ENCODE measurements around the gene TOMM20.

Gene TOMM20

GRCh38 chr1:235160957-235161684, 32.5 kb upstream of the TOMM20 start, which contains the start of gene RBM34 (continued):
- TF ChIP-seq, protein P1, sequence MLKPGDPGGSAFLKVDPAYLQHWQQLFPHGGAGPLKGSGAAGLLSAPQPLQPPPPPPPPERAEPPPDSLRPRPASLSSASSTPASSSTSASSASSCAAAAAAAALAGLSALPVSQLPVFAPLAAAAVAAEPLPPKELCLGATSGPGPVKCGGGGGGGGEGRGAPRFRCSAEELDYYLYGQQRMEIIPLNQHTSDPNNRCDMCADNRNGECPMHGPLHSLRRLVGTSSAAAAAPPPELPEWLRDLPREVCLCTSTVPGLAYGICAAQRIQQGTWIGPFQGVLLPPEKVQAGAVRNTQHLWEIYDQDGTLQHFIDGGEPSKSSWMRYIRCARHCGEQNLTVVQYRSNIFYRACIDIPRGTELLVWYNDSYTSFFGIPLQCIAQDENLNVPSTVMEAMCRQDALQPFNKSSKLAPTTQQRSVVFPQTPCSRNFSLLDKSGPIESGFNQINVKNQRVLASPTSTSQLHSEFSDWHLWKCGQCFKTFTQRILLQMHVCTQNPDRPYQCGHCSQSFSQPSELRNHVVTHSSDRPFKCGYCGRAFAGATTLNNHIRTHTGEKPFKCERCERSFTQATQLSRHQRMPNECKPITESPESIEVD (tag by site-specific recombination; IDR thresholded peaks at IDR 0.05), result no peak
- TF ChIP-seq, protein P2, sequence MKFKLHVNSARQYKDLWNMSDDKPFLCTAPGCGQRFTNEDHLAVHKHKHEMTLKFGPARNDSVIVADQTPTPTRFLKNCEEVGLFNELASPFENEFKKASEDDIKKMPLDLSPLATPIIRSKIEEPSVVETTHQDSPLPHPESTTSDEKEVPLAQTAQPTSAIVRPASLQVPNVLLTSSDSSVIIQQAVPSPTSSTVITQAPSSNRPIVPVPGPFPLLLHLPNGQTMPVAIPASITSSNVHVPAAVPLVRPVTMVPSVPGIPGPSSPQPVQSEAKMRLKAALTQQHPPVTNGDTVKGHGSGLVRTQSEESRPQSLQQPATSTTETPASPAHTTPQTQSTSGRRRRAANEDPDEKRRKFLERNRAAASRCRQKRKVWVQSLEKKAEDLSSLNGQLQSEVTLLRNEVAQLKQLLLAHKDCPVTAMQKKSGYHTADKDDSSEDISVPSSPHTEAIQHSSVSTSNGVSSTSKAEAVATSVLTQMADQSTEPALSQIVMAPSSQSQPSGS (tag by site-specific recombination; IDR thresholded peaks at IDR 0.05; ENCODE audit: low read depth), result 0 out of 2 replicates have a peak, but pooled peaks have one; percentile 8
- TF ChIP-seq ZNF239 (tag by site-specific recombination; IDR thresholded peaks at IDR 0.05), result 0 out of 2 replicates have a peak, but pooled peaks have one; percentile 10
- TF ChIP-seq ZNF639 (tag by site-specific recombination; IDR thresholded peaks at IDR 0.05), result peak; percentile 57
- no peak for TF ChIP-seq GFI1B (tag by site-specific recombination; IDR thresholded peaks at IDR 0.05)
- no peak for TF ChIP-seq ZNF155 (tag by site-specific recombination; IDR thresholded peaks at IDR 0.05)
- no peak for TF ChIP-seq ZNF830 (tag by site-specific recombination; IDR thresholded peaks at IDR 0.05; ENCODE audit: low read depth)
- TF ChIP-seq ZNF132 (tag by site-specific recombination; IDR thresholded peaks at IDR 0.05; ENCODE audit: borderline replicate concordance), result no peak
- TF ChIP-seq, protein P3, sequence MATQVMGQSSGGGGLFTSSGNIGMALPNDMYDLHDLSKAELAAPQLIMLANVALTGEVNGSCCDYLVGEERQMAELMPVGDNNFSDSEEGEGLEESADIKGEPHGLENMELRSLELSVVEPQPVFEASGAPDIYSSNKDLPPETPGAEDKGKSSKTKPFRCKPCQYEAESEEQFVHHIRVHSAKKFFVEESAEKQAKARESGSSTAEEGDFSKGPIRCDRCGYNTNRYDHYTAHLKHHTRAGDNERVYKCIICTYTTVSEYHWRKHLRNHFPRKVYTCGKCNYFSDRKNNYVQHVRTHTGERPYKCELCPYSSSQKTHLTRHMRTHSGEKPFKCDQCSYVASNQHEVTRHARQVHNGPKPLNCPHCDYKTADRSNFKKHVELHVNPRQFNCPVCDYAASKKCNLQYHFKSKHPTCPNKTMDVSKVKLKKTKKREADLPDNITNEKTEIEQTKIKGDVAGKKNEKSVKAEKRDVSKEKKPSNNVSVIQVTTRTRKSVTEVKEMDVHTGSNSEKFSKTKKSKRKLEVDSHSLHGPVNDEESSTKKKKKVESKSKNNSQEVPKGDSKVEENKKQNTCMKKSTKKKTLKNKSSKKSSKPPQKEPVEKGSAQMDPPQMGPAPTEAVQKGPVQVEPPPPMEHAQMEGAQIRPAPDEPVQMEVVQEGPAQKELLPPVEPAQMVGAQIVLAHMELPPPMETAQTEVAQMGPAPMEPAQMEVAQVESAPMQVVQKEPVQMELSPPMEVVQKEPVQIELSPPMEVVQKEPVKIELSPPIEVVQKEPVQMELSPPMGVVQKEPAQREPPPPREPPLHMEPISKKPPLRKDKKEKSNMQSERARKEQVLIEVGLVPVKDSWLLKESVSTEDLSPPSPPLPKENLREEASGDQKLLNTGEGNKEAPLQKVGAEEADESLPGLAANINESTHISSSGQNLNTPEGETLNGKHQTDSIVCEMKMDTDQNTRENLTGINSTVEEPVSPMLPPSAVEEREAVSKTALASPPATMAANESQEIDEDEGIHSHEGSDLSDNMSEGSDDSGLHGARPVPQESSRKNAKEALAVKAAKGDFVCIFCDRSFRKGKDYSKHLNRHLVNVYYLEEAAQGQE (tag by site-specific recombination; IDR thresholded peaks at IDR 0.05), result peak; percentile 51; the same call in 1 of the 2 replicates
- peak; percentile 95 for TF ChIP-seq KLF9 (tag by site-specific recombination; IDR thresholded peaks at IDR 0.05; ENCODE audit: low read depth)
- no peak for TF ChIP-seq ZNF585B (tag by site-specific recombination; IDR thresholded peaks at IDR 0.05)
- TF ChIP-seq ZBTB48 (tag by site-specific recombination; IDR thresholded peaks at IDR 0.05), result peak; percentile 92
- TF ChIP-seq ZNF18 (tag by site-specific recombination; IDR thresholded peaks at IDR 0.05), result peak; percentile 3; the same call in 1 of the 2 replicates
- peak; percentile 54; the same call in 1 of the 2 replicates for TF ChIP-seq ZBTB8A (tag by site-specific recombination; IDR thresholded peaks at IDR 0.05)
- TF ChIP-seq ZNF623 (tag by site-specific recombination; IDR thresholded peaks at IDR 0.05), result peak; percentile 6
- TF ChIP-seq, protein P4, sequence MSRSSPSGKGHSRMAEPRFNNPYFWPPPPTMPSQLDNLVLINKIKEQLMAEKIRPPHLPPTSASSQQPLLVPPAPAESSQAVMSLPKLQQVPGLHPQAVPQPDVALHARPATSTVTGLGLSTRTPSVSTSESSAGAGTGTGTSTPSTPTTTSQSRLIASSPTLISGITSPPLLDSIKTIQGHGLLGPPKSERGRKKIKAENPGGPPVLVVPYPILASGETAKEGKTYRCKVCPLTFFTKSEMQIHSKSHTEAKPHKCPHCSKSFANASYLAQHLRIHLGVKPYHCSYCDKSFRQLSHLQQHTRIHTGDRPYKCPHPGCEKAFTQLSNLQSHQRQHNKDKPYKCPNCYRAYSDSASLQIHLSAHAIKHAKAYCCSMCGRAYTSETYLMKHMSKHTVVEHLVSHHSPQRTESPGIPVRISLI (tag by site-specific recombination; IDR thresholded peaks at IDR 0.05), result no peak
- TF ChIP-seq, protein P5, sequence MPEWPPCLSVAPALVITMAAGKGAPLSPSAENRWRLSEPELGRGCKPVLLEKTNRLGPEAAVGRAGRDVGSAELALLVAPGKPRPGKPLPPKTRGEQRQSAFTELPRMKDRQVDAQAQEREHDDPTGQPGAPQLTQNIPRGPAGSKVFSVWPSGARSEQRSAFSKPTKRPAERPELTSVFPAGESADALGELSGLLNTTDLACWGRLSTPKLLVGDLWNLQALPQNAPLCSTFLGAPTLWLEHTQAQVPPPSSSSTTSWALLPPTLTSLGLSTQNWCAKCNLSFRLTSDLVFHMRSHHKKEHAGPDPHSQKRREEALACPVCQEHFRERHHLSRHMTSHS (tag by site-specific recombination; IDR thresholded peaks at IDR 0.05), result peak; percentile 48; the same call in 1 of the 2 replicates
- TF ChIP-seq ZNF157 (tag by site-specific recombination; IDR thresholded peaks at IDR 0.05), result no peak
- no peak; the same call in 1 of the 2 replicates for TF ChIP-seq TRIM28 (IDR thresholded peaks at IDR 0.05; ENCODE audit: borderline replicate concordance, low read length)
- no peak for TF ChIP-seq ZNF777 (tag by site-specific recombination; IDR thresholded peaks at IDR 0.05; ENCODE audit: borderline replicate concordance)
- no peak for TF ChIP-seq ZNF221 (tag by site-specific recombination; IDR thresholded peaks at IDR 0.05; ENCODE audit: borderline replicate concordance)
- TF ChIP-seq HOXA7 (CRISPR knock-in tag; IDR thresholded peaks at IDR 0.05; ENCODE audit: borderline replicate concordance), result no peak
- TF ChIP-seq ZNF701 (tag by site-specific recombination; IDR thresholded peaks at IDR 0.05), result no peak
- no peak for TF ChIP-seq ZNF423 (tag by site-specific recombination; IDR thresholded peaks at IDR 0.05)
